NCI-H526 (cell line): ENCODE measurements around the gene ABLIM1.
A peak's percentile ranks its signal among the peaks of the same experiment; 100 is the strongest.

Experiments used
- DNase-seq, 2 experiments: peaks; one replicate each; lab custom pipeline; 2025; lab: John Stamatoyannopoulos, UW

ABLIM1 gene

DNA sequence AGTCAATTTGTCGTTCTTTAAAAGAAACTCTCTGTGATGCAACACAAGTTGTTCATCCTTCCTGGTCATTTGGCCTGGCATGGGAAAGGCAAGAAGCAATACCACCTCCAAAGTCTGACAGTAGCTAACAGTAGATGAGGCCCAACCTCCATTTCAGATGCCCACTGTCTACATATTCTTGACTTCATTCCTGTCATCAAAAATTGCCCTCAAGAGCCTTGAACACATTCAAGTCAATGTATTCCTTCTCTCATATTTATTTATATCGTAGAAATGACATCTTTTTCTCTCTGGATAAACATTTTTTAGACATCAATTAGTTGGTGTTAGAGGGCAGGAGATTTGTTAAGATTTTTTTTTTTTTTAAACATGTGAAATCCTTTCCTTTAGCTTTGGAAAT, 33.7 kb downstream of the ABLIM1 start:
- no peak for DNase-seq

DNA sequence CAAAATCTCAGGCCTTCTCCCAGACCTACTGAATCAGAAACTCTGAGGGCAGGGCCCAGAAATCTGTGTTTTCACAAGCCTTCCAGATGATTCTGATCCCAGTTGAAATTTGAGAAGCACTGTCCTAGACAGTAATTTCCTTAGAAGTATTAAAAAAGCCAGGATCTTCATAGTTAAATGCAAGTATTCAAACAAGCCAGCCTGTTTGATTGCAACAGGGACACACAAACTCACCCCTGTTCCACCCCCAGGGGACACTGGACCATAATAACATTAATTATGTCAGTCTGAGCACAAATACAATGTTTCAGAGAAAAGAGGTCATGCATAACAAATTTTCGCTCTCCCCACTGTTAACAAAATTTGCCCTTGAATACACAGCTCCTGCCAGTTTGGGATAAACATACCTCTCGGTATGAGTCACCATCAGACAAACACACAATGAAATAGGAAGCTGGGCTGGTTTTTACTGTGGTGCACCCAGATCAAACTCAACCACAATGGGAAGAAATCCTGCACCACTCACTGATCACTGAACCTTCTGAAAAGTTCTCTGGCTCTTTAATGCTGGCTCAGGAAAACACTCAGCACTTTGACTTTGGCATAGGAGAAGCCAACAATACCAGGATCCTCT, 34.3 kb downstream of the ABLIM1 start:
- DNase-seq = peak in 1 of 2 experiments; percentile 2

DNA sequence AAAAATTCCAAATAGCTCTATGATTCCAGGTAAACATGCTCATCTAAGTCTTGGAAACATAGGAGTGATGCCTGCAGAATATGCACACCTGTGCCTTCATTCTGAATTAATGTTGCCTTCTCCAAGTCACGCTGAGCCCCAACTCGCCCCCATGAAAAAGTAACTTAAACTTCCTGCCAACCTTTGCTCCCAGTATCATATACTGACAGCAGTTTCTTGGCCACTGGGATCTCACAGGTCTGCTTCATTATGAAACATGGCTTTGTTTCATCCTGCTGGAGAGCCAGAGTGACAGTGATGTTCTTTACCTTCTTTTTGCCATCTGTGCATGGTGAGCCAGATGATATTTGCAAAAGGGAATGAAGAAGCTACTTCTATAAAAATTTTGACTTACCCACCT, 34.9 kb downstream of the ABLIM1 start:
- DNase-seq = no peak

GRCh38 chr10:114618722-114619121, 39.4 kb downstream of the ABLIM1 start:
- peak in 1 of 2 experiments; percentile 1 for DNase-seq

GRCh38 chr10:114616516-114616915, 41.6 kb downstream of the ABLIM1 start:
- DNase-seq = no peak

GRCh38 chr10:114616103-114616502, 42.0 kb downstream of the ABLIM1 start:
- DNase-seq = no peak

- peak in 1 of 2 experiments; percentile 6 for DNase-seq
Observed at GRCh38 chr10:114615600-114616007, 42.5 kb downstream of the ABLIM1 start.

- no peak for DNase-seq
Observed at GRCh38 chr10:114613237-114613979, 44.7 kb downstream of the ABLIM1 start.

DNA sequence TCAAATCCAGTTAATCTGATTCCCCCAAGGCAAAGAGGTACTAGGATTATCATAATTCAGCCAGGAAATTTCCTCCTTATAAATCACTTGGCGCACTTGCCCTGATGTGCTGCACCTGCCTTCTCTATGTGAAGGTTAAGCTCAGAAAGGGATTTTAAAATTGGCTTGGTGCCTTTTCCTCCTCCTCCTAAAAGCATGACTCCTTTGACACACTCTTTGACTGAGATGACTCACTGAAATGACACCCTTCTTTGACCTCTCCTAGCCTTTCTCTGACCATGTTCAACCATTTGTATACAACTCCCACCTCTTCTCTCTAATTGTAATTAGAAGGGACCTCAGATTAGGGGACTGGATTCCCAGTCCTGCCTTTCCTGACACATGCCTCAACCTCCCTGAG, 46.5 kb downstream of the ABLIM1 start:
- DNase-seq = no peak

DNA sequence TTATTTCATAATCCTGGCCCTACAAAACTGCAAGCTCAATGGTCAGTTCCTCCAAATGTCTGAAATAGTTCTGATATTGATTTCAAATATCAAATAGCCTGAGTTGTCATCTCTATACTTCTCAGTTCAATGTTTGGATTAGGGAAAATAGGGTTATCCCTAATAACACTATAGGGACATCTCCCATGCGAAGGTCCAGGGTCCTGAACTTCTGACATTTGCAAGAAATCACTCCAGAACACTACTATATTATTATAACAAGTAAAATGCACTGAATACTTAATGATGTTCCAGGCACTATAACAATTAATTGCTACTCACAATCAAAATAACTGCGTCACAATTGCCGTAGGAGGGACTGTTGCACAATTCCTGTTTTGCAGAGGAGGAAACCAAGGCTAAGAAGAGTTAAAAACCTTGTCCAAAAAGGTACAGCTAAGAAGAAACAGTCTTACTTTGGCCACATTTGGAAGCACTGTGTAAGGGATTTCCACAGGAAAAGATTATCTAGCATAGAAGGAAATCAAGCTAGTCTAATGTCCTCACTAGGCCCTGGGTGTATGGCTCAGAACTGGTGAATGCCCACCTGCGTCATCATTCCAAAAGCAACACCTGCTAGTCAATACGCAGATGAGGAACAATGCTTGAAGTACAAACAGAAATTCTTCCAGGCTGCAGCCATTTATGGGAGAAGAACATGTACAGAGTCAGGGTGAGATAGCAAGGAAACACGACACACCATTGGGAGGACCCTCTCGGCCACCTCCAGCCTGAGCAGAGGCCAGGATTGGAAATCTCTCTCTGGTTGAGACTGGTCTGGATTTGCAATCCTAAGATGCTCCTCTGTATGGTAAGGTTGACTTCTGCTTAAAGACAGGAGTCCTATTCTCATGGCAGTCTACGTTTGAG, 48.3 kb downstream of the ABLIM1 start:
- DNase-seq = no peak

GRCh38 chr10:114607358-114607998, 50.6 kb downstream of the ABLIM1 start:
- DNase-seq = no peak

DNA sequence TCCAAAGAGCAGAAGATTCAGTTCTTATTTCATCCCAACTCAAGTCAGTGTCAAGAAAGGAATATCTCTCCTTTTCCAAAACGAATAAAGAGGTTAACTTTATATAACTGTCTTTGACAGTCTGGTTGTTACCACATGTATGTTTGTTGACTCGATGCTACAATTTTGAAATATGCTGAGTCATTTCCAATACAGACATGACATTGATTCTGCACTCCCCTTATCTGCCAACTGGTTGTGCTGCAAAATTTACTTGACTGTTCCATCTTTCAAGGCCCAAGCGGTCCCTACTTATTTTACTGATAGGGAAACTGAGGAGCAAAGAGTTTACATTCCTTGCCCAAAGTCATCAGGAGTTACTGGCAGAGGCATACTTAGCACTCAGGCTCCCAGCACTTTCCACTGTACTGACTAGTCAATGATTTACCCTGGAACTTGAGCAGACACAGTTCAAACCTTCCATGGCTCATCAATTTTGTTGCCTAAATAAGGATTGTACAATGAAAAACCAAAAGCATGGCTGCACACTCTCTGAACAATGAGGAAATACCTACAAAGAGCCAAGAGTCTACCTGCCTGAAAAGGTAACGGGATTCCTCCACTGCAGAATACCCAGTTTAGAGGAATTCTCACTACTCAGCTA, 52.8 kb downstream of the ABLIM1 start:
- no peak for DNase-seq

GRCh38 chr10:114604357-114605130, 53.5 kb downstream of the ABLIM1 start:
- peak in 1 of 2 experiments; percentile 4 for DNase-seq

DNA sequence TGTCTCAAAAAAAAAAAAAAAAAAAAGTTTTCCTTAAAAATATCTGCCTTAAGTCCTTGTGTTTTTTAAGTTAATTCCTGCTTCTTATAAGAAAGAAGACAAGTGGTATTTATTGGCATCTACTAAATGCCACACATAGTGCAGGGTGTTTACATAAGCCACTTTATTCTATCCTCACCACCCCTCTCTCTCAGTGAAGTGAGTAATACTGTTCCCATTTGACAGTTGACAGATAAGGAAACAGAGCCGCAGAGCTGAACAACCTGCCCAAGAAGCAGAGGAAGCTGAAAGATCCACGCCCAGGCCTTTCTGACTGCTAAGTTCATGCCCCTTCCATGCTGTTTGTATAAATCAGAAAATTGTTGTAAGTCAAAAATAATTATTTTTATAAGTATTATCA, 54.1 kb downstream of the ABLIM1 start:
- DNase-seq = no peak

DNA sequence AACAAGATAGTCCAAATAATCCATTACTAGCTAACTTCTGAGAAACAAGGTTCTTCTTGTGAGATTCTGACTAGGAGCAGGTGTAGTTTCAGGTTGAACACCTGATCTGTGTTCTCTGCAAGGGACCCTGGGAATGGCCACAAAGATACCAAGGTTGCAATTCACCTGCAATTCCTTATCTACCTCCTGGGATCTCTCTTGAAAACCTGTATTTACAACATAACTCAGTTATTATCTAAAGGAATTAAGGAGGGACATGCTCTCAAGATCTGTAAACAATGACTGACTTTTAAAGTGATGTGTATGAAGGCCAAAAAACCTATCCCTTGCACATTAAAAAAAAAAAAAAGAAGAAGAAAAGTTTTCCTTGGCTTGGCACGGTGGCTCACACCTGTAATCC, 54.8 kb downstream of the ABLIM1 start:
- DNase-seq = no peak

GRCh38 chr10:114600057-114600456, 58.0 kb downstream of the ABLIM1 start:
- no peak for DNase-seq

DNA sequence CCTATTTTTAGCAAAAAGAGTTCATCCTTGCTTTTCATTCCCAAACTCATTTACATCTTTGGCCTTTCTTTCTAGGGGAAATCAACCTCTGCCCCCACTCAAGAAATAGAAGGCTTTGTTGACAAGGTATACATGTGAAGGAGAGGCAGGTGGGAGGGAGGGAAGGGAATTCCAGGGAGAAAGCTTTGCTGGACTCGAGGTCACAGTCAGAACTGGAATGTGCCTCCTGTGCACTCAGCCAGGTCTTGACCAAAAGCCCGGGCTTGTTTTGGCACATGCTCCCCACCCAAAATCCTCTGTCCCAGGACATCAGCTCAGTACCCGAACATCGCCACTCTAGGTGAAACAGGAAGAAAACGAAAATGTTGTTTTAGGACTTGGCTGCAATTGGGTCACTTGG, 61.3 kb downstream of the ABLIM1 start:
- DNase-seq = no peak

GRCh38 chr10:114593816-114594468, 64.1 kb downstream of the ABLIM1 start:
- DNase-seq = no peak

DNA sequence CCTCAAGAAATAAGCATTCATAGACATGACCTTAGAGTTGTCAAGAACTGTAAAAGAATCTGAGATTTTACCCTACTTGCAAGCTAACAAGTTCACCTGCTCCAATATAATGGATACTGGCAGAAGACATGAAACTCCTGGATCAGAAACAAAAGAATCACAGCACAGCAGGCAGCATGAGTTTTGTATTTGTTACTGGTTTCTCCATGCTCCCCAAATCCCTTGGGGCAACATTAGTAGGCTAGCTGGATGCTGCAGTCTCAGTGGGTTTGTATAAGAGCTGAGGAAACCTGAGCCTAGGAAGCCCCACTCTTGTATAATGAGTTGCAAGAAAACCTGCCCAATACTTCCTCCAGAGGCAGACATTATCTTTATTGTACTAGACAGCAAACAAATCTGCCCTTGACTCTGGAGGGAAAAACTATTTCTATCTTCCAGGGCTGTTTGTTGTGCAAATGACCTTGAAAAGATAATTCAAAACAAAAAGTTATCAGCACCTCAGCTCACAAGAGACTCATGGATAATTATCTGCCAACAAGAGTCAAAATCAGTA, 64.8 kb downstream of the ABLIM1 start:
- DNase-seq = no peak

- DNase-seq = no peak
Observed at GRCh38 chr10:114590993-114591392, 67.1 kb downstream of the ABLIM1 start.
